Non-pigmented ciliary epithelial cell (primary cell): Measurements from ENCODE around the gene KMT5C.

Source experiments
- DNase-seq: peaks from one replicate; pipeline ENCODE4 v3.0.0-alpha.2; 2010; ENCODE audit warnings: low read depth

The KMT5C gene

GRCh38 chr19:55386493-55386971, 46.9 kb downstream of the KMT5C start:
- DNase-seq = no peak

- DNase-seq = no peak
Observed at GRCh38 chr19:55387736-55388497, 48.2 kb downstream of the KMT5C start.

GRCh38 chr19:55389386-55390317, 50.0 kb downstream of the KMT5C start:
- no peak for DNase-seq

- DNase-seq = no peak
Observed at GRCh38 chr19:55390461-55390880, 50.8 kb downstream of the KMT5C start.

- no peak for DNase-seq
Observed at GRCh38 chr19:55391191-55391670, 51.6 kb downstream of the KMT5C start.

GRCh38 chr19:55391702-55392615, 52.3 kb downstream of the KMT5C start:
- no peak for DNase-seq

GRCh38 chr19:55392820-55393761, 53.4 kb downstream of the KMT5C start:
- DNase-seq = no peak
